K562 (cell line): ENCODE results near the gene RABL3. TPM values are rescaled to one million over a fixed set of nuclear protein-coding genes. Genes with fewer than 3 reads are reported as not detected.

ENCODE experiments used
- BCL6 ChIP-seq: fragments of 250-450 bp; sonication (Bioruptor Pico); IDR thresholded peaks from 2 replicates; pipeline ENCODE4 v1.4.0; 2020
- CBX3 ChIP-seq, 2 experiments: IDR thresholded peaks; 1 replicate in 1 of 2; 2 replicates in 1 of 2; pipeline ENCODE4 v1.6.1; 2012; ENCODE audit warnings: inconsistent platforms in 2 of 2, low read length in 2 of 2, borderline replicate concordance in 1 of 2, control low read depth in 1 of 2
- FOXJ2 ChIP-seq: fragments of 200-800 bp; sonication (Bioruptor generic); IDR thresholded peaks from 2 replicates; pipeline ENCODE4 v1.6.1; 2016; ENCODE audit warnings: missing genetic modification characterization, missing compliant biosample characterization
- KLF16 ChIP-seq: IDR thresholded peaks from 2 replicates; pipeline ENCODE4 v1.6.1; 2016; ENCODE audit warnings: antibody characterized with exemption
- MAFK ChIP-seq: IDR thresholded peaks from 2 replicates; pipeline ENCODE4 v1.6.1; 2011; ENCODE audit warnings: low read length, improper control_type of control experiment
- MCM3 ChIP-seq: fragments of 450-650 bp; IDR thresholded peaks from 2 replicates; pipeline ENCODE4 v1.6.1; 2016
- MTA2 ChIP-seq: fragments of 450-650 bp; IDR thresholded peaks from 2 replicates; pipeline ENCODE4 v1.6.1; 2016; ENCODE audit warnings: low read depth
- NCOR1 ChIP-seq: fragments of 450-650 bp; IDR thresholded peaks from 2 replicates; pipeline ENCODE4 v1.6.1; 2016; ENCODE audit warnings: mild to moderate bottlenecking, moderate library complexity
- NFE2L1 ChIP-seq: fragments of 450-650 bp; IDR thresholded peaks from 2 replicates; pipeline ENCODE4 v1.6.1; 2016; ENCODE audit warnings: missing genetic modification characterization, low read depth, mild to moderate bottlenecking, missing compliant biosample characterization, moderate library complexity, borderline replicate concordance
- NR3C1 ChIP-seq: sonication (generic); formaldehyde crosslinking; IDR thresholded peaks from 2 replicates; pipeline ENCODE4 v1.8.1; 2022; ENCODE audit warnings: missing genetic modification reagents
- PBX2 ChIP-seq, 2 experiments: IDR thresholded peaks in 1 of 2; conservative IDR thresholded peaks in 1 of 2; 2 replicates each; pipeline ENCODE4 v1.6.1; 2016; ENCODE audit warnings: low read depth in 2 of 2, mild to moderate bottlenecking in 1 of 2, missing compliant biosample characterization in 1 of 2, missing genetic modification characterization in 1 of 2, moderate library complexity in 1 of 2
- RAD51 ChIP-seq: fragments of 450-650 bp; IDR thresholded peaks from 2 replicates; pipeline ENCODE4 v1.7.1; 2016; ENCODE audit warnings: low read depth, mild to moderate bottlenecking, borderline replicate concordance
- RHOXF2B ChIP-seq: fragments of 250-450 bp; sonication (Bioruptor Pico); conservative IDR thresholded peaks from 2 replicates; pipeline ENCODE4 v1.5.1; 2021
- RREB1 ChIP-seq: fragments of 250-450 bp; sonication (Bioruptor Pico); IDR thresholded peaks from 2 replicates; pipeline ENCODE4 v1.4.0; 2020
- SMARCA5 ChIP-seq: fragments of 450-650 bp; IDR thresholded peaks from 2 replicates; pipeline ENCODE4 v1.6.1; 2016
- ZC3H11A ChIP-seq: IDR thresholded peaks from 2 replicates; pipeline ENCODE4 v1.6.1; 2012; ENCODE audit warnings: low read depth, low read length, improper control_type of control experiment
- ZC3H4 ChIP-seq: sonication (generic); formaldehyde crosslinking; IDR thresholded peaks from 2 replicates; pipeline ENCODE4 v1.9.0; 2021; ENCODE audit warnings: missing genetic modification reagents, borderline replicate concordance
- ZEB2 ChIP-seq: fragments of 450-650 bp; IDR thresholded peaks from 2 replicates; pipeline ENCODE4 v1.6.1; 2016
- ZFX ChIP-seq: sonication (generic); formaldehyde crosslinking; IDR thresholded peaks from 2 replicates; pipeline ENCODE4 v1.8.0; 2022; ENCODE audit warnings: mild to moderate bottlenecking, missing genetic modification reagents, moderate library complexity
- ZNF324 ChIP-seq: fragments of 250-450 bp; sonication (Bioruptor Pico); IDR thresholded peaks from 2 replicates; pipeline ENCODE4 v1.4.0; 2020; ENCODE audit warnings: mild to moderate bottlenecking
- ZNF589 ChIP-seq: fragments of 200-800 bp; sonication (Bioruptor generic); IDR thresholded peaks from 2 replicates; pipeline ENCODE4 v1.6.1; 2016; ENCODE audit warnings: low read depth, missing genetic modification characterization, missing compliant biosample characterization
- polyA plus RNA-seq, 8 experiments: library from polyadenylated mRNA; depleted of rRNA in 4 of 8; stranded (reverse) in 5 of 8; unstranded in 3 of 8; fragments of >200 nt; fragmentation: Nextera tagmentation in 2 of 8; fragmentation: Illumina TruSeq in 1 of 8; extraction: Ambion mirVana in 2 of 8; extraction: Trizol in 1 of 8; gene quantifications; 2 replicates each; pipeline versions ENCODE4 v1.2.1 to v1.2.3, GENCODE V29; 2011 to 2014; ENCODE audit warnings: inconsistent platforms in 1 of 8, missing spikeins in 1 of 8
- total RNA-seq, 7 experiments: library from RNA; depleted of rRNA in 6 of 7; stranded (reverse); fragments of >200 nt in 6 of 7; fragmentation: Illumina TruSeq in 2 of 7; extraction: Trizol in 2 of 7; gene quantifications; 2 replicates each; pipeline versions ENCODE4 v1.2.1 to v1.2.3, GENCODE V29; 2011 to 2021; ENCODE audit warnings: low replicate concordance in 1 of 7
- TF ChIP-seq, protein P1 (sequence below): IDR thresholded peaks from 2 replicates; pipeline ENCODE4 v1.6.1; 2014; ENCODE audit warnings: antibody characterized with exemption

The RABL3 gene
- total and polyA plus RNA-seq, 9 of the 15 experiments (the other 6 are each of a cell fraction or from before 2014, with no cell fraction given) = 6.5 to 30.7 (median 12.3) TPM

GRCh38 chr3:120742198-120742848, at the start of gene RABL3, which contains the start of gene GTF2E1 (continued):
- TF ChIP-seq RREB1 (CRISPR knock-in tag) = no peak
- no peak for TF ChIP-seq ZC3H11A
- TF ChIP-seq ZC3H4 (CRISPR knock-in tag) = no peak
- no peak for TF ChIP-seq ZEB2
- no peak for TF ChIP-seq RAD51
- TF ChIP-seq KLF16 = no peak
- TF ChIP-seq MAFK = no peak
- no peak for TF ChIP-seq ZNF589 (CRISPR knock-in tag)
- TF ChIP-seq BCL6 (CRISPR knock-in tag) = no peak
- no peak for TF ChIP-seq NFE2L1 (tag)
- no peak for TF ChIP-seq FOXJ2 (tag)
- no peak for TF ChIP-seq NCOR1
- TF ChIP-seq MCM3 = no peak
- no peak for TF ChIP-seq NR3C1 (CRISPR knock-in tag)
- TF ChIP-seq RHOXF2B (CRISPR knock-in tag) = no peak
- no peak for TF ChIP-seq ZNF324 (CRISPR knock-in tag)
- TF ChIP-seq, protein P1, sequence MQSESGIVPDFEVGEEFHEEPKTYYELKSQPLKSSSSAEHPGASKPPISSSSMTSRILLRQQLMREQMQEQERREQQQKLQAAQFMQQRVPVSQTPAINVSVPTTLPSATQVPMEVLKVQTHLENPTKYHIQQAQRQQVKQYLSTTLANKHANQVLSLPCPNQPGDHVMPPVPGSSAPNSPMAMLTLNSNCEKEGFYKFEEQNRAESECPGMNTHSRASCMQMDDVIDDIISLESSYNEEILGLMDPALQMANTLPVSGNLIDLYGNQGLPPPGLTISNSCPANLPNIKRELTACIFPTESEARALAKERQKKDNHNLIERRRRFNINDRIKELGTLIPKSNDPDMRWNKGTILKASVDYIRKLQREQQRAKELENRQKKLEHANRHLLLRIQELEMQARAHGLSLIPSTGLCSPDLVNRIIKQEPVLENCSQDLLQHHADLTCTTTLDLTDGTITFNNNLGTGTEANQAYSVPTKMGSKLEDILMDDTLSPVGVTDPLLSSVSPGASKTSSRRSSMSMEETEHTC = no peak
- TF ChIP-seq ZFX = no peak
- TF ChIP-seq SMARCA5 = no peak
- no peak for TF ChIP-seq PBX2 (CRISPR knock-in tag; IDR thresholded peaks at IDR 0.05; ENCODE audit: low read depth)
- no peak for TF ChIP-seq PBX2 (tag; conservative IDR thresholded peaks at IDR 0.05; ENCODE audit: low read depth)
- TF ChIP-seq CBX3 (IDR thresholded peaks at IDR 0.05; ENCODE audit: borderline replicate concordance in 1 of 2, low read length in 2 of 2) = no peak
- no peak for TF ChIP-seq MTA2
